Activated T-cell treated with anti-CD3 and anti-CD28 coated beads, Interleukin-2, amount 50 U/mL, for 24 hours (primary cell): ENCODE data around the gene TNIK.
"Not testable (repeated sequence)": the region's sequence is repeated elsewhere in the genome, so short reads cannot be mapped to it uniquely, and the experiment has no call there.

ENCODE experiments used
- DNase-seq: peaks from one replicate; pipeline ENCODE4 v3.0.0-alpha.2; 2020
- H3K27ac Mint-ChIP-seq: 2 replicates; pipeline ENCODE4 v1.8.0; 2020; ENCODE audit warnings: mild to moderate bottlenecking, mixed read lengths
- H3K27me3 Mint-ChIP-seq: 2 replicates; pipeline ENCODE4 v1.8.0; 2020; ENCODE audit warnings: mixed read lengths
- H3K36me3 Mint-ChIP-seq: 2 replicates; pipeline ENCODE4 v1.8.0; 2020; ENCODE audit warnings: low read depth, mixed read lengths
- H3K4me1 Mint-ChIP-seq: 2 replicates; pipeline ENCODE4 v1.8.0; 2020; ENCODE audit warnings: low read depth, mixed read lengths
- H3K4me3 Mint-ChIP-seq: 2 replicates; pipeline ENCODE4 v1.8.0; 2020; ENCODE audit warnings: mild to moderate bottlenecking, moderate library complexity, mixed read lengths
- H3K9me3 Mint-ChIP-seq: 2 replicates; pipeline ENCODE4 v1.8.0; 2020; ENCODE audit warnings: mixed read lengths

Gene TNIK

GRCh38 chr3:171297951-171298350 lies 162.3 kb downstream of the TNIK start:
- no peaks in the 10 kb centered on the region for H3K9me3 Mint-ChIP-seq

GRCh38 chr3:171297207-171297606 lies 163.0 kb downstream of the TNIK start:
- Mint-ChIP-seq H3K4me1 (peaks cover 70% of the 10 kb centered on the region), H3K27ac (no peak overlapping the region), H3K4me3 (no peak overlapping the region), H3K27me3 (no peaks in the 10 kb centered on the region), H3K9me3 (no peaks in the 10 kb centered on the region), H3K36me3 (peaks cover 14% of the 10 kb centered on the region)
- no peak for DNase-seq

More at GRCh38 chr3:171297951-171298350, 162.3 kb downstream of the TNIK start:
- no peak for DNase-seq
- peaks cover 14% of the 10 kb centered on the region for H3K36me3 Mint-ChIP-seq
- H3K4me3 Mint-ChIP-seq, result no peak overlapping the region
- H3K27me3 Mint-ChIP-seq, result no peaks in the 10 kb centered on the region
- H3K4me1 Mint-ChIP-seq, result peaks cover 68% of the 10 kb centered on the region
- no peak overlapping the region for H3K27ac Mint-ChIP-seq

- Mint-ChIP-seq H3K36me3 (peaks cover 10% of the 10 kb centered on the region), H3K27ac (no peak overlapping the region), H3K27me3 (no peaks in the 10 kb centered on the region), H3K9me3 (no peaks in the 10 kb centered on the region), H3K4me3 (no peak overlapping the region), H3K4me1 (peaks cover 71% of the 10 kb centered on the region)
- no peak for DNase-seq
Observed at GRCh38 chr3:171295484-171296373, 164.5 kb downstream of the TNIK start.

GRCh38 chr3:171293142-171293782 lies 166.9 kb downstream of the TNIK start:
- H3K4me3 Mint-ChIP-seq, result no peak overlapping the region
- DNase-seq, result no peak

GRCh38 chr3:171290680-171291079 lies 169.5 kb downstream of the TNIK start:
- Mint-ChIP-seq H3K4me1 (peaks cover 68% of the 10 kb centered on the region), H3K4me3 (no peak overlapping the region)

More at GRCh38 chr3:171293142-171293782, 166.9 kb downstream of the TNIK start:
- no peak overlapping the region for H3K27ac Mint-ChIP-seq
- peaks cover 2% of the 10 kb centered on the region for H3K36me3 Mint-ChIP-seq
- peaks cover 67% of the 10 kb centered on the region for H3K4me1 Mint-ChIP-seq
- H3K9me3 Mint-ChIP-seq, result no peaks in the 10 kb centered on the region
- H3K27me3 Mint-ChIP-seq, result no peaks in the 10 kb centered on the region

GRCh38 chr3:171289291-171289690 lies 170.9 kb downstream of the TNIK start:
- H3K27ac Mint-ChIP-seq, result no peak overlapping the region
- no peaks in the 10 kb centered on the region for H3K27me3 Mint-ChIP-seq
- DNase-seq, result no peak
- H3K36me3 Mint-ChIP-seq, result peaks cover 4% of the 10 kb centered on the region
- H3K9me3 Mint-ChIP-seq, result peaks cover 3% of the 10 kb centered on the region
- H3K4me3 Mint-ChIP-seq, result no peak overlapping the region
- peaks cover 71% of the 10 kb centered on the region for H3K4me1 Mint-ChIP-seq

More at GRCh38 chr3:171290680-171291079, 169.5 kb downstream of the TNIK start:
- no peak overlapping the region for H3K27ac Mint-ChIP-seq
- no peak for DNase-seq
- no peaks in the 10 kb centered on the region for H3K27me3 Mint-ChIP-seq
- peaks cover 3% of the 10 kb centered on the region for H3K9me3 Mint-ChIP-seq
- peaks cover 4% of the 10 kb centered on the region for H3K36me3 Mint-ChIP-seq

GRCh38 chr3:171287761-171288160 lies 172.4 kb downstream of the TNIK start:
- peaks cover 76% of the 10 kb centered on the region for H3K4me1 Mint-ChIP-seq
- not testable (repeated sequence) for H3K27me3 Mint-ChIP-seq, H3K9me3 Mint-ChIP-seq, DNase-seq, H3K4me3 Mint-ChIP-seq, H3K27ac Mint-ChIP-seq, H3K36me3 Mint-ChIP-seq

GRCh38 chr3:171286580-171287249 lies 173.5 kb downstream of the TNIK start:
- Mint-ChIP-seq H3K4me3 (peak overlapping the region; percentile 11), H3K27me3 (no peaks in the 10 kb centered on the region), H3K4me1 (peaks cover 76% of the 10 kb centered on the region), H3K27ac (peak overlapping the region; percentile 63), H3K36me3 (peaks cover 4% of the 10 kb centered on the region), H3K9me3 (peaks cover 3% of the 10 kb centered on the region)
- no peak for DNase-seq

- Mint-ChIP-seq H3K4me1 (peaks cover 73% of the 10 kb centered on the region), H3K27me3 (no peaks in the 10 kb centered on the region), H3K36me3 (peaks cover 4% of the 10 kb centered on the region), H3K27ac (peak overlapping the region; percentile 84), H3K9me3 (peaks cover 3% of the 10 kb centered on the region), H3K4me3 (peak overlapping the region; percentile 43)
- no peak for DNase-seq
Observed at GRCh38 chr3:171285287-171285686, 174.9 kb downstream of the TNIK start.

GRCh38 chr3:171284308-171285075 lies 175.7 kb downstream of the TNIK start:
- Mint-ChIP-seq H3K27me3 (no peaks in the 10 kb centered on the region), H3K4me3 (peak overlapping the region; percentile 52), H3K27ac (peak overlapping the region; percentile 89), H3K9me3 (peaks cover 3% of the 10 kb centered on the region), H3K36me3 (peaks cover 3% of the 10 kb centered on the region), H3K4me1 (peaks cover 75% of the 10 kb centered on the region)
- DNase-seq, result no peak

GRCh38 chr3:171283848-171284222 lies 176.4 kb downstream of the TNIK start:
- Mint-ChIP-seq H3K36me3 (peaks cover 3% of the 10 kb centered on the region), H3K4me3 (no peak overlapping the region), H3K4me1 (peaks cover 75% of the 10 kb centered on the region), H3K9me3 (peaks cover 3% of the 10 kb centered on the region), H3K27ac (no peak overlapping the region), H3K27me3 (no peaks in the 10 kb centered on the region)
- no peak for DNase-seq

- H3K9me3 Mint-ChIP-seq, result peaks cover 3% of the 10 kb centered on the region
- H3K36me3 Mint-ChIP-seq, result peaks cover 3% of the 10 kb centered on the region
- H3K4me1 Mint-ChIP-seq, result peaks cover 79% of the 10 kb centered on the region
- H3K27ac Mint-ChIP-seq, result no peak overlapping the region
- H3K27me3 Mint-ChIP-seq, result no peaks in the 10 kb centered on the region
- H3K4me3 Mint-ChIP-seq, result no peak overlapping the region
- no peak for DNase-seq
Observed at GRCh38 chr3:171283183-171283847, 176.9 kb downstream of the TNIK start.

GRCh38 chr3:171282041-171282440 lies 178.2 kb downstream of the TNIK start:
- H3K4me3 Mint-ChIP-seq, result no peak overlapping the region
- H3K27ac Mint-ChIP-seq, result no peak overlapping the region
- H3K9me3 Mint-ChIP-seq, result no peaks in the 10 kb centered on the region
- H3K4me1 Mint-ChIP-seq, result peaks cover 84% of the 10 kb centered on the region
- no peaks in the 10 kb centered on the region for H3K36me3 Mint-ChIP-seq
- H3K27me3 Mint-ChIP-seq, result no peaks in the 10 kb centered on the region
- DNase-seq, result no peak
